HG02885 (cell line): ENCODE data around the gene ST8SIA6.

Experiments
- ATAC-seq: cut with Tn5 transposase; IDR thresholded peaks from one replicate; pipeline ENCODE4 v1.9.1; 2021; ENCODE audit warnings: mild to moderate bottlenecking; ENCODE audit not compliant: unreplicated experiment, poor library complexity

Gene ST8SIA6

GRCh38 chr10:17428351-17429097 is 25.9 kb downstream of the ST8SIA6 start:
- peak; percentile 71 for ATAC-seq

GRCh38 chr10:17427666-17428350 is 26.6 kb downstream of the ST8SIA6 start:
- no peak for ATAC-seq

- no peak for ATAC-seq
Measured at GRCh38 chr10:17427201-17427600, 27.2 kb downstream of the ST8SIA6 start.

- ATAC-seq: no peak
Measured at GRCh38 chr10:17426263-17426750, 28.1 kb downstream of the ST8SIA6 start.

GRCh38 chr10:17425584-17426262 is 28.7 kb downstream of the ST8SIA6 start:
- no peak for ATAC-seq

GRCh38 chr10:17423632-17424186 is 30.7 kb downstream of the ST8SIA6 start:
- ATAC-seq: no peak

- no peak for ATAC-seq
Measured at GRCh38 chr10:17422931-17423330, 31.5 kb downstream of the ST8SIA6 start.

- ATAC-seq: no peak
Measured at GRCh38 chr10:17418249-17418648, 36.1 kb downstream of the ST8SIA6 start.

- no peak for ATAC-seq
Measured at GRCh38 chr10:17416442-17417211, 37.8 kb downstream of the ST8SIA6 start.

GRCh38 chr10:17415046-17415658 is 39.2 kb downstream of the ST8SIA6 start:
- no peak for ATAC-seq

GRCh38 chr10:17414484-17414883 is 39.9 kb downstream of the ST8SIA6 start:
- ATAC-seq: no peak

GRCh38 chr10:17413876-17414275 is 40.5 kb downstream of the ST8SIA6 start:
- ATAC-seq: no peak

GRCh38 chr10:17412323-17412722 is 42.1 kb downstream of the ST8SIA6 start:
- peak; percentile 59 for ATAC-seq

- no peak for ATAC-seq
Measured at GRCh38 chr10:17410907-17411306, 43.5 kb downstream of the ST8SIA6 start.

- peak; percentile 61 for ATAC-seq
Measured at GRCh38 chr10:17409170-17409733, 45.1 kb downstream of the ST8SIA6 start.

GRCh38 chr10:17407047-17407446 is 47.3 kb downstream of the ST8SIA6 start:
- no peak for ATAC-seq

- ATAC-seq: no peak
Measured at GRCh38 chr10:17406036-17406834, 48.2 kb downstream of the ST8SIA6 start.

GRCh38 chr10:17403161-17403560 is 51.2 kb downstream of the ST8SIA6 start:
- no peak for ATAC-seq
